ENCODE results near the gene AMER3.

The AMER3 gene

DNA sequence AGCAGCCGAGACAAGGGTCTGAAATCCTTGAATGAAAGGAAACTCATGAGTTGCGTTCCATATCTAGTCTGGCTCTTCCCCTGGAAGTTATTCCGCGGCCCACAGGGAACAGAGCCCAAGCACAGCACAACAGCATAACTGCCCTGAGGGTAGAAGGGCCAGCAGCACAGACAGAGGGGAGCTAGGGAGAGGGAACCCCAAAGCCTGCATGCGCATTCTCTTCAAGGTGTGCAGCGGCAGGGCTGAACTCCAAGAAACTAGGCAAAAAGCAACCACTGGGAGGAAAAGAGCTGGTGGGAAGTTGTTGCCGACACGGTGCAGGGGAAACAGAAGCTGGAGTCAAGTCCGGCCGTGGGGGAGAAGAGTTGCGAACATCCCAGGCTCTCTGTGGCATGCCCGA lies 14.7 kb upstream of the AMER3 start:
- TF ChIP-seq, protein P1, sequence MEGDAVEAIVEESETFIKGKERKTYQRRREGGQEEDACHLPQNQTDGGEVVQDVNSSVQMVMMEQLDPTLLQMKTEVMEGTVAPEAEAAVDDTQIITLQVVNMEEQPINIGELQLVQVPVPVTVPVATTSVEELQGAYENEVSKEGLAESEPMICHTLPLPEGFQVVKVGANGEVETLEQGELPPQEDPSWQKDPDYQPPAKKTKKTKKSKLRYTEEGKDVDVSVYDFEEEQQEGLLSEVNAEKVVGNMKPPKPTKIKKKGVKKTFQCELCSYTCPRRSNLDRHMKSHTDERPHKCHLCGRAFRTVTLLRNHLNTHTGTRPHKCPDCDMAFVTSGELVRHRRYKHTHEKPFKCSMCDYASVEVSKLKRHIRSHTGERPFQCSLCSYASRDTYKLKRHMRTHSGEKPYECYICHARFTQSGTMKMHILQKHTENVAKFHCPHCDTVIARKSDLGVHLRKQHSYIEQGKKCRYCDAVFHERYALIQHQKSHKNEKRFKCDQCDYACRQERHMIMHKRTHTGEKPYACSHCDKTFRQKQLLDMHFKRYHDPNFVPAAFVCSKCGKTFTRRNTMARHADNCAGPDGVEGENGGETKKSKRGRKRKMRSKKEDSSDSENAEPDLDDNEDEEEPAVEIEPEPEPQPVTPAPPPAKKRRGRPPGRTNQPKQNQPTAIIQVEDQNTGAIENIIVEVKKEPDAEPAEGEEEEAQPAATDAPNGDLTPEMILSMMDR (IDR thresholded peaks at IDR 0.05; ENCODE audit: insufficient read depth, missing control alignments): no peak
- DNase-seq (ENCODE audit: insufficient read length, low spot score): no peak
- no peak for FAIRE-seq

DNA sequence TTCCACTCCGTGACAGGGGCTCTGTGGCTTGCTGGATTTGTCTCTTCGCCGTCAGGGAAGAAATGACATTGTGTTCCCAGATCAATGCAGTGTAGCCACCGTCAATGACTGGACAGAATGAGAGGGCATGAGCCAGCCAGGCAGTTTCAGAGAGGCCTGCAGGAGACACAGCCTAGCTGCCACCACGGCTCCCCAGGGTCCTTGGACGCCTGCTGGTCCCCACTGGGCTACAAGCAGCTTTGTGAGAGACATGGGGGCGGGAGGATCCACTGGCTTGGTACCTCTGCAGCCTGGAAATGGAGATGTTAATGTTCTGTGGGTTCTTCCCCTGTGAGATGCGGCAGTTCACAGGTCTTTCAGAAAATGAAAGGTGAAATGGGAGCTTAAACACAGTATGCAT lies 12.1 kb upstream of the AMER3 start:
- TF ChIP-seq, protein P1 (IDR thresholded peaks at IDR 0.05; ENCODE audit: insufficient read depth, missing control alignments): no peak
- no peak for DNase-seq (ENCODE audit: insufficient read length, low spot score)
- no peak for FAIRE-seq

DNA sequence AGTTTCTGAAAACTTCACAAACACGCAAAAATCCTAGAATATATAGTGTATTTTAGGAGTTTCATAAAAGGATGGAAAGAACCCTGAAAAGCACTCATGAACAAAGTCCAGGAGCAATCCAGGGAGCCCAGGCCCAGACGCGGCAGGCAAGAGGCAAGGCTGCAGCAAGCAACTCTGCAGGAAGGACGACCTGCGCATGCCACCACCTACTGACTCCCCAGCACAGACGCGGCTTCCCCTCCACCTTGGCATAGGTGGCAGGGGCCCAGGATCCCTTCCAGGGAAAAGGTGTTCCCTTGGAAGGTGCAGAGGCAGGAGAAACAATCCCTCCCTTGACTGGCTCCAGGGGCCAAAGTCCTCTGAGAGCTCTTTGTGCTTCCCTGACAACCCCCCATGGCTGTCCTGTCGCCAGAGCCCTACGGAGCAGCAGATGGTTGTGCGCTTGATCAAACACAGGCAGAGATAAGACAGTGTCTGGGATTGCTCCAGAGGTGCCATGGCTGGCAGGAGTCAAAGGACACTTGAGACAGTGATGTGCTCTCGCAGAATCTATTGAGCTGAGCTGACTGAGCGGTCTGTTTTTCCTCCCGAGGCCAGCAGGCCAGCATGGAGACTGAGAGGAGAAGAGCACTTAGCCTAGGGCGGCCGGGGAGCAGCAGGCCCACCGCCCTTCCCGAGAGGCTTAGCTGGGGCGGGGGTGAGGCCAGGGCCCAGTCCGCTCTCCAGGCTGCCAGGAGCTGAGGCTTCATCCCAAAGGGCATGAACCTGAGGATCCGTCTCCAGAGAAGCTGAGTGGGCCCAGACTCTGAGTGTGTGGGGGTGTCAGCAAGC lies 10.8 kb upstream of the AMER3 start:
- TF ChIP-seq, protein P1 (IDR thresholded peaks at IDR 0.05; ENCODE audit: insufficient read depth, missing control alignments): no peak
- no peak for DNase-seq (ENCODE audit: insufficient read length, low spot score)
- FAIRE-seq: no peak

DNA sequence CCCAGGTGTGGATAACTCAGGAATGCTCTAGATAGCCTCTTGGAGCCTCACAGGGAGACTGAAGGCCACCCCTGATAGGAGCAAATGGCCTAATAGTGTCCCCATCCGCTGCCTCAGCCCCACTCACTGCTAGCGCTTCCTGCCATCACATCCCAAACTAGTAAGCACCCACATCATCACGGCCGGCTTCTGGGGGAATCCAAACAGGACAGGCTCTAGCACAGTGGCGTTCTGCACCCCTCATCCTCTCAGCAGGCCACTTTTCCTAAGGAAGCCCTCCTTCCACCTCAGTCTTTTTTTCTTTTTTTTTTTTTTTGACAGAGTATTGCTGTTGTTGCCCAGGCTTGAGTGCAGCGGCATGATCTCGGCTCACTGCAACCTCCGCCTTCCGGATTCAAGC lies 6.3 kb upstream of the AMER3 start:
- no peak for DNase-seq (ENCODE audit: insufficient read length, low spot score)
- TF ChIP-seq, protein P1 (IDR thresholded peaks at IDR 0.05; ENCODE audit: insufficient read depth, missing control alignments): no peak
- no peak for FAIRE-seq

DNA sequence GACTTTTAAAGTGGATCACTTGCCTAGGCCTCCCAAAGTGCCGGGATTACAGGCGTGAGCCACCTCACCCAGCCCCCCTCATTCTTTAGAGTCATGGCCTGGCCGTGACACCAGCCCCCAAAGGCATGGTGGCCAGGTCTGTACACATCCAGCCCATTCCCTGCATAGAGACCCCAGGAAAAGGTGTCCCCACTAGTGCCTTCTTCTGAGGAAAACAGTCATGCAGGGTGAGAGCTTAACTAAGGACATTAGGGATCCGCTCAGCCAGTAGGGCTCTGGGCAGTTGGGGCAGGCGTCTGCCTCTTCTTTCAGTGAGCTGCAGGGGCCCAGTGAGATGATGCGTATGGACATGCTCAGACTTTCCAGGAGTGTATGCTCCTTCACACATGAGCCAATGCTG lies 5.7 kb upstream of the AMER3 start:
- no peak for FAIRE-seq
- DNase-seq (ENCODE audit: insufficient read length, low spot score): no peak
- TF ChIP-seq, protein P1 (IDR thresholded peaks at IDR 0.05; ENCODE audit: insufficient read depth, missing control alignments): no peak

DNA sequence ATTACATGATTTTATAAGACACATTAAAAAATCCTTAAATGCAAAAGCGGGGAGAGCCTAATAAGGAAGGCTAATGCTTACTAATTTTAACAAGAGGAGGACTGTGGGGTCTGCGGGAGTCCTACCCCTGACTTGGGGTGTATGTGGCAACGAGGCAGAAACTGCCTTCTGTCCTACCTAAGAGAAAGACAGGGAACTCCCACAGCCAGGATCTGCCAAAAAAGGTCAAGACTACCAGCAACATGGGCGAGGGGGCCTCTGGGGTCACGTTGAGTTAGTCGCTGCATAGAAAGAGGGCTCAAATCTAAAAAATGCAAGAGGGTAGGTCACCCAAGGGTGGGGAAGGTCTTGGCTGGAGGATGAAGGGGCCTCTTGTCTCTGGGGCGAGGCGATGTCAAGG lies 529 bp upstream of the AMER3 start:
- DNase-seq (ENCODE audit: insufficient read length, low spot score) (no peak), FAIRE-seq (no peak)
- TF ChIP-seq, protein P1 (IDR thresholded peaks at IDR 0.05; ENCODE audit: insufficient read depth, missing control alignments): no peak

All from D721Med (cell line).